ENCODE data around the gene DNER.

- TF ChIP-seq, protein P1, sequence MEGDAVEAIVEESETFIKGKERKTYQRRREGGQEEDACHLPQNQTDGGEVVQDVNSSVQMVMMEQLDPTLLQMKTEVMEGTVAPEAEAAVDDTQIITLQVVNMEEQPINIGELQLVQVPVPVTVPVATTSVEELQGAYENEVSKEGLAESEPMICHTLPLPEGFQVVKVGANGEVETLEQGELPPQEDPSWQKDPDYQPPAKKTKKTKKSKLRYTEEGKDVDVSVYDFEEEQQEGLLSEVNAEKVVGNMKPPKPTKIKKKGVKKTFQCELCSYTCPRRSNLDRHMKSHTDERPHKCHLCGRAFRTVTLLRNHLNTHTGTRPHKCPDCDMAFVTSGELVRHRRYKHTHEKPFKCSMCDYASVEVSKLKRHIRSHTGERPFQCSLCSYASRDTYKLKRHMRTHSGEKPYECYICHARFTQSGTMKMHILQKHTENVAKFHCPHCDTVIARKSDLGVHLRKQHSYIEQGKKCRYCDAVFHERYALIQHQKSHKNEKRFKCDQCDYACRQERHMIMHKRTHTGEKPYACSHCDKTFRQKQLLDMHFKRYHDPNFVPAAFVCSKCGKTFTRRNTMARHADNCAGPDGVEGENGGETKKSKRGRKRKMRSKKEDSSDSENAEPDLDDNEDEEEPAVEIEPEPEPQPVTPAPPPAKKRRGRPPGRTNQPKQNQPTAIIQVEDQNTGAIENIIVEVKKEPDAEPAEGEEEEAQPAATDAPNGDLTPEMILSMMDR (IDR thresholded peaks at IDR 0.05): no peak
- TF ChIP-seq POLR2A (IDR thresholded peaks at IDR 0.05) (no peak), EP300 (IDR thresholded peaks at IDR 0.05) (peak; percentile 20 to 76)
These were observed 322.2 kb downstream of the DNER start for GRCh38 chr2:229392196-229392595.
